Mesenchymal stem cell (in vitro differentiated cells and primary cell): ENCODE results near the gene ADAM12.

Experiments
- DNase-seq: peaks from one replicate; pipeline ENCODE4 v3.0.0-alpha.2; 2013
- H2AFZ ChIP-seq: one replicate; pipeline ENCODE4 v1.6.1; 2013; ENCODE audit warnings: low read depth, mild to moderate bottlenecking, control low read depth, inconsistent platforms, low read length, moderate library complexity
- H2AK5ac ChIP-seq: 2 replicates; pipeline ENCODE4 v1.6.1; 2013; ENCODE audit warnings: low read length, moderate library complexity, mild to moderate bottlenecking, inconsistent platforms; ENCODE audit not compliant: severe bottlenecking
- H2BK120ac ChIP-seq: one replicate; pipeline ENCODE4 v1.6.1; 2013; ENCODE audit warnings: low read depth, mild to moderate bottlenecking, inconsistent platforms, low read length, moderate library complexity
- H2BK12ac ChIP-seq, 2 experiments: one replicate each; pipeline ENCODE4 v1.6.1; 2013; ENCODE audit warnings: inconsistent platforms in 2 of 2, low read length in 2 of 2, mild to moderate bottlenecking in 2 of 2, moderate library complexity in 2 of 2, control low read depth in 1 of 2
- H2BK15ac ChIP-seq: one replicate; pipeline ENCODE4 v1.6.1; 2013; ENCODE audit warnings: mild to moderate bottlenecking, low read depth, inconsistent platforms; ENCODE audit not compliant: poor library complexity, severe bottlenecking
- H2BK5ac ChIP-seq: 2 replicates; pipeline ENCODE4 v1.6.1; 2013; ENCODE audit warnings: low read depth, mild to moderate bottlenecking, low read length, control low read depth, inconsistent platforms; ENCODE audit not compliant: poor library complexity, severe bottlenecking
- H3K14ac ChIP-seq, 2 experiments: one replicate each; pipeline ENCODE4 v1.6.1; 2013; ENCODE audit warnings: inconsistent platforms in 2 of 2, low read length in 2 of 2, control low read depth in 1 of 2, mild to moderate bottlenecking in 1 of 2, moderate library complexity in 1 of 2
- H3K18ac ChIP-seq, 2 experiments: one replicate each; pipeline ENCODE4 v1.6.1; 2013; ENCODE audit warnings: inconsistent platforms in 2 of 2, low read length in 2 of 2, control low read depth in 1 of 2, low read depth in 1 of 2, mild to moderate bottlenecking in 1 of 2
- H3K23ac ChIP-seq, 2 experiments: one replicate each; pipeline ENCODE4 v1.6.1; 2013; ENCODE audit warnings: inconsistent platforms in 2 of 2, low read length in 2 of 2, mild to moderate bottlenecking in 2 of 2, moderate library complexity in 2 of 2, control low read depth in 1 of 2
- H3K27ac ChIP-seq: 2 replicates; pipeline ENCODE4 v1.5.1; 2013; ENCODE audit warnings: mild to moderate bottlenecking, moderate library complexity, low read length, control low read depth, inconsistent platforms; ENCODE audit not compliant: poor library complexity, severe bottlenecking
- H3K27me3 ChIP-seq, 2 experiments: 2 replicates each; pipeline versions ENCODE4 v1.6.1 to v1.7.0; 2013; ENCODE audit warnings: low read length in 2 of 2, mild to moderate bottlenecking in 2 of 2, moderate library complexity in 2 of 2, control low read depth in 1 of 2, inconsistent platforms in 1 of 2; ENCODE audit not compliant: control insufficient read depth in 1 of 2, insufficient read depth in 1 of 2
- H3K36me3 ChIP-seq, 2 experiments: 2 replicates each; pipeline versions ENCODE4 v1.6.1 to v1.7.0; 2013; ENCODE audit warnings: low read length in 2 of 2, control low read depth in 1 of 2, inconsistent platforms in 1 of 2, low read depth in 1 of 2, mild to moderate bottlenecking in 1 of 2; ENCODE audit not compliant: insufficient read depth in 2 of 2, control insufficient read depth in 1 of 2
- H3K4ac ChIP-seq, 2 experiments: one replicate each; pipeline ENCODE4 v1.6.1; 2013; ENCODE audit warnings: inconsistent platforms in 2 of 2, low read length in 2 of 2, mild to moderate bottlenecking in 2 of 2, moderate library complexity in 2 of 2, control low read depth in 1 of 2, low read depth in 1 of 2
- H3K4me1 ChIP-seq: 2 replicates; pipeline ENCODE4 v1.6.1; 2013; ENCODE audit warnings: low read depth, low read length, control low read depth; ENCODE audit not compliant: control insufficient read depth, insufficient read depth
- H3K4me2 ChIP-seq: 2 replicates; pipeline ENCODE4 v1.6.1; 2013; ENCODE audit warnings: low read length, mild to moderate bottlenecking, inconsistent platforms; ENCODE audit not compliant: poor library complexity, severe bottlenecking
- H3K4me3 ChIP-seq, 2 experiments: 2 replicates each; pipeline versions ENCODE4 v1.5.1 to v1.7.0; 2013; ENCODE audit warnings: low read length in 2 of 2, mild to moderate bottlenecking in 2 of 2, control low read depth in 1 of 2, low read depth in 1 of 2; ENCODE audit not compliant: insufficient read depth in 1 of 2
- H3K79me1 ChIP-seq: replicated peaks from 2 replicates; pipeline ENCODE4 v1.6.1; 2013; ENCODE audit warnings: mild to moderate bottlenecking, control low read depth, low read length, inconsistent platforms; ENCODE audit not compliant: poor library complexity, severe bottlenecking
- H3K9ac ChIP-seq: 2 replicates; pipeline ENCODE4 v1.7.0; 2013; ENCODE audit warnings: mild to moderate bottlenecking, low read length, moderate library complexity
- H3K9me3 ChIP-seq: 2 replicates; pipeline ENCODE4 v1.7.0; 2013; ENCODE audit warnings: mild to moderate bottlenecking, low read length; ENCODE audit not compliant: control insufficient read depth
- H4K8ac ChIP-seq: one replicate; pipeline ENCODE4 v1.6.1; 2013; ENCODE audit warnings: inconsistent platforms, mild to moderate bottlenecking, low read length, moderate library complexity
- H4K91ac ChIP-seq: one replicate; pipeline ENCODE4 v1.6.1; 2013; ENCODE audit warnings: mild to moderate bottlenecking, low read length, inconsistent platforms
- WGBS: methylation state at CpG from one replicate; pipeline ENCODE4 v1.1.7; 2013; ENCODE audit warnings: mixed read lengths; 5-methylcytosine and 5-hydroxymethylcytosine counted together

The ADAM12 gene

GRCh38 chr10:126085806-126086205 is 302.5 kb downstream of the ADAM12 start:
- no peak overlapping the region for H2BK12ac ChIP-seq
- no peak overlapping the region for H2AFZ ChIP-seq
- H3K4me2 ChIP-seq = no peak overlapping the region
- H2BK5ac ChIP-seq = no peak overlapping the region
- peak overlapping the region; percentile 26 for H2BK15ac ChIP-seq
- H2BK120ac ChIP-seq = no peak overlapping the region
- H4K8ac ChIP-seq = no peak overlapping the region
- H3K23ac ChIP-seq = no peak overlapping the region
- no peak overlapping the region for H4K91ac ChIP-seq
- H3K9me3 ChIP-seq = no peaks in the 10 kb centered on the region
- no peak overlapping the region for H3K14ac ChIP-seq
- no peak overlapping the region for H3K18ac ChIP-seq
- peak overlapping the region; percentile 49 for H2AK5ac ChIP-seq
- H3K79me1 ChIP-seq = peaks cover 23% of the 10 kb centered on the region
- no peak overlapping the region for H3K9ac ChIP-seq
- H3K4me1 ChIP-seq = peaks cover 20% of the 10 kb centered on the region
- H3K36me3 ChIP-seq = peaks cover 23 to 75% of the 10 kb centered on the region in 2 experiments
- no peak for DNase-seq
- no peaks in the 10 kb centered on the region for H3K27me3 ChIP-seq
- no peak overlapping the region for H3K27ac ChIP-seq
- 76% methylated on average over 1 of the region's 1 CpG for WGBS
- no peak overlapping the region for H3K4me3 ChIP-seq
- no peak overlapping the region for H3K4ac ChIP-seq

DNA sequence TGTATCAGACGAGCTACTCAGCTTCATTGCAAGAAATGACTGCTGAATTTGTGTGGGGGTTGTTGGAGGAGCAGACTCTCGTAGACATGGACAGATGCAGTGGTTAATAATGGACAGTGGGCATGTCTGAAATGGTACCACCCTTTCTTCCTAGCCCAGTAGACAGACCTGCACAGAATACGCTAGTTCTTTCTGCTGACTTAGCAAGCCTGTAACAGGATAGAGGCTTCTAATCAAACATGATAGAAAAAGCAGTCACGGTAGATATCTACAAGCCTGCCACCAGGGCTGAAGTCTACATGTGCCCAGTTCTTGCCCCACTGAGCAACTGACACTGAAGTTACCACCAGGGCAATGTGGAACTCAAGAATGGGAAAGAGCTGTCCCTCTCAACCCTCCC is 303.9 kb downstream of the ADAM12 start:
- H3K27me3 ChIP-seq = no peaks in the 10 kb centered on the region
- H2BK12ac ChIP-seq = no peak overlapping the region
- H3K14ac ChIP-seq = no peak overlapping the region
- peaks cover 23% of the 10 kb centered on the region for H3K79me1 ChIP-seq
- no peak overlapping the region for H2BK15ac ChIP-seq
- WGBS = 92% methylated on average over 4 of the region's 4 CpGs
- H2AK5ac ChIP-seq = peak overlapping the region; percentile 58
- no peak overlapping the region for H4K8ac ChIP-seq
- H2BK5ac ChIP-seq = no peak overlapping the region
- peaks cover 15% of the 10 kb centered on the region for H3K4me1 ChIP-seq
- H3K36me3 ChIP-seq = peaks cover 23 to 87% of the 10 kb centered on the region in 2 experiments
- no peak overlapping the region for H3K4me2 ChIP-seq
- no peak overlapping the region for H4K91ac ChIP-seq
- DNase-seq = no peak
- no peak overlapping the region for H3K4me3 ChIP-seq
- no peak overlapping the region for H3K9ac ChIP-seq
- H3K23ac ChIP-seq = no peak overlapping the region
- H3K18ac ChIP-seq = no peak overlapping the region
- no peak overlapping the region for H2BK120ac ChIP-seq
- no peaks in the 10 kb centered on the region for H3K9me3 ChIP-seq
- no peak overlapping the region for H2AFZ ChIP-seq
- H3K4ac ChIP-seq = peak overlapping the region in 1 of 2 experiments; percentile 46
- H3K27ac ChIP-seq = no peak overlapping the region

GRCh38 chr10:126083009-126083408 is 305.3 kb downstream of the ADAM12 start:
- no peaks in the 10 kb centered on the region for H3K27me3 ChIP-seq
- H3K4me3 ChIP-seq = no peak overlapping the region
- H2AK5ac ChIP-seq = no peak overlapping the region
- no peak overlapping the region for H3K23ac ChIP-seq
- H3K18ac ChIP-seq = peak overlapping the region in 1 of 2 experiments; percentile 13
- no peaks in the 10 kb centered on the region for H3K9me3 ChIP-seq
- H3K79me1 ChIP-seq = peaks cover 22% of the 10 kb centered on the region
- no peak overlapping the region for H2AFZ ChIP-seq
- H4K8ac ChIP-seq = peak overlapping the region; percentile 62
- no peak overlapping the region for H3K4me2 ChIP-seq
- H2BK5ac ChIP-seq = no peak overlapping the region
- no peak for DNase-seq
- 96% methylated on average over 9 of the region's 9 CpGs for WGBS
- H3K4ac ChIP-seq = peak overlapping the region in 1 of 2 experiments; percentile 9
- peak overlapping the region; percentile 86 for H2BK15ac ChIP-seq
- no peak overlapping the region for H3K27ac ChIP-seq
- H4K91ac ChIP-seq = no peak overlapping the region
- H2BK12ac ChIP-seq = peak overlapping the region; percentile 18 to 33
- peak overlapping the region; percentile 45 for H2BK120ac ChIP-seq
- H3K9ac ChIP-seq = no peak overlapping the region
- peaks cover 15 to 88% of the 10 kb centered on the region in 2 experiments for H3K36me3 ChIP-seq
- H3K4me1 ChIP-seq = peaks cover 10% of the 10 kb centered on the region
- H3K14ac ChIP-seq = no peak overlapping the region

DNA sequence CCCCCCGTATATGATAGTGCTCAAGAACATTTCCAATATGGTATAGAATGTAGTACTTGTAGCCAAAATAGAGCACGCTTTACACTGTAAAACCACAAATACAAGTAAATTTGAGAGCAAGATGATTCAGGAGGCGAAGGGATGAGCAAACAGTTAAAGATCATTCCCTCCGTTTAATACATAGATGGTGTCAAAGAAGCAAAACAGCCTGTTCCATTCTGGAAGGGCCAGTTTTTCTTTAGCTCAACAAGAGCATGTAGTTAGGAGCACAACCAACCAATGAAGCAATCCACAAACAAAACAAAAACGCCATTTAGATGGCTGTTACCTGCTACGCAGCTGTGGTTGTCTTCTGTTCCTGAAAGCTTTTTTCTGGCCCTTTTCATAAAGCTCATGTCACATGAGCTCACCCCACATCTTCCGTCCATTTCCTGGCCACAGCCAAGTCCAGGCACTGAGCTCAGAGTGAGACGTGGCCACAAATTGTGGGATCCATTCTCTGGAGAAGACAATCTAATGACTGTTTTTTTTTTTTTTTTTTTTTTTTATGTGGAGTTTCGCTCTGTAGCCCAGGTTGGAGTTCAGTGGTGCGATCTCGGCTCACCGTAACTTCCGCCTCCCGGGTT is 306.3 kb downstream of the ADAM12 start:
- H3K9ac ChIP-seq = no peak overlapping the region
- no peak overlapping the region for H4K8ac ChIP-seq
- H3K23ac ChIP-seq = no peak overlapping the region
- no peak overlapping the region for H2BK15ac ChIP-seq
- no peak overlapping the region for H2AK5ac ChIP-seq
- no peaks in the 10 kb centered on the region for H3K27me3 ChIP-seq
- no peak overlapping the region for H4K91ac ChIP-seq
- peaks cover 15 to 82% of the 10 kb centered on the region in 2 experiments for H3K36me3 ChIP-seq
- H2BK120ac ChIP-seq = no peak overlapping the region
- H3K4me2 ChIP-seq = no peak overlapping the region
- H2BK5ac ChIP-seq = no peak overlapping the region
- H2AFZ ChIP-seq = no peak overlapping the region
- no peak overlapping the region for H3K4me3 ChIP-seq
- 91% methylated on average over 13 of the region's 14 CpGs for WGBS
- peak overlapping the region in 1 of 2 experiments; percentile 53 for H3K4ac ChIP-seq
- peaks cover 9% of the 10 kb centered on the region for H3K4me1 ChIP-seq
- H3K79me1 ChIP-seq = peaks cover 22% of the 10 kb centered on the region
- peaks cover 6% of the 10 kb centered on the region for H3K9me3 ChIP-seq
- H3K27ac ChIP-seq = peak overlapping the region; percentile 67
- no peak overlapping the region for H2BK12ac ChIP-seq
- no peak overlapping the region for H3K14ac ChIP-seq
- DNase-seq = no peak
- H3K18ac ChIP-seq = peak overlapping the region; percentile 15 to 56
